HEK293 (cell line): ENCODE results near the gene TBK1.

Source experiments
- ATF2 ChIP-seq: fragments of 450-650 bp; formaldehyde crosslinking; IDR thresholded peaks from 2 replicates; pipeline ENCODE4 v1.5.1; 2016; ENCODE audit warnings: missing biosample characterization, missing genetic modification characterization, low read depth
- EGR2 ChIP-seq: fragments of 450-650 bp; formaldehyde crosslinking; IDR thresholded peaks from 2 replicates; pipeline ENCODE4 v1.5.1; 2016; ENCODE audit warnings: low read depth, missing biosample characterization, missing genetic modification characterization
- GLIS2 ChIP-seq: fragments of 450-650 bp; formaldehyde crosslinking; IDR thresholded peaks from 2 replicates; pipeline ENCODE4 v1.5.1; 2016; ENCODE audit warnings: missing biosample characterization, missing genetic modification characterization
- INSM2 ChIP-seq: fragments of 450-650 bp; formaldehyde crosslinking; IDR thresholded peaks from 2 replicates; pipeline ENCODE4 v1.5.1; 2016; ENCODE audit warnings: missing biosample characterization, missing genetic modification characterization
- KLF7 ChIP-seq: fragments of 450-650 bp; formaldehyde crosslinking; IDR thresholded peaks from 2 replicates; pipeline ENCODE4 v1.5.1; 2016; ENCODE audit warnings: missing biosample characterization, missing genetic modification characterization, borderline replicate concordance
- KLF8 ChIP-seq: fragments of 450-650 bp; formaldehyde crosslinking; IDR thresholded peaks from 2 replicates; pipeline ENCODE4 v1.5.1; 2016; ENCODE audit warnings: missing biosample characterization, missing genetic modification characterization
- KLF9 ChIP-seq: fragments of 450-650 bp; formaldehyde crosslinking; IDR thresholded peaks from 2 replicates; pipeline ENCODE4 v1.5.1; 2016; ENCODE audit warnings: missing biosample characterization, missing genetic modification characterization, low read depth
- SCRT2 ChIP-seq: fragments of 450-650 bp; formaldehyde crosslinking; IDR thresholded peaks from 2 replicates; pipeline ENCODE4 v1.5.1; 2016; ENCODE audit warnings: missing biosample characterization, missing genetic modification characterization
- TCF7L2 ChIP-seq: IDR thresholded peaks from 2 replicates; pipeline ENCODE4 v1.6.1; 2011; ENCODE audit warnings: low read depth, mild to moderate bottlenecking, inconsistent platforms, low read length, moderate library complexity, borderline replicate concordance
- YY1 ChIP-seq: fragments of 450-650 bp; formaldehyde crosslinking; IDR thresholded peaks from 2 replicates; pipeline ENCODE4 v1.5.1; 2018; ENCODE audit warnings: missing biosample characterization, missing genetic modification characterization
- ZBTB10 ChIP-seq: fragments of 450-650 bp; formaldehyde crosslinking; IDR thresholded peaks from 2 replicates; pipeline ENCODE4 v1.5.1; 2016; ENCODE audit warnings: missing biosample characterization, missing genetic modification characterization
- ZFP37 ChIP-seq: fragments of 450-650 bp; formaldehyde crosslinking; IDR thresholded peaks from 2 replicates; pipeline ENCODE4 v1.5.1; 2016; ENCODE audit warnings: missing biosample characterization, missing genetic modification characterization
- ZNF155 ChIP-seq: fragments of 450-650 bp; formaldehyde crosslinking; IDR thresholded peaks from 2 replicates; pipeline ENCODE4 v1.5.1; 2016; ENCODE audit warnings: missing biosample characterization, missing genetic modification characterization
- ZNF16 ChIP-seq: fragments of 450-650 bp; formaldehyde crosslinking; IDR thresholded peaks from 2 replicates; pipeline ENCODE4 v1.5.1; 2016; ENCODE audit warnings: low read depth, missing biosample characterization, missing genetic modification characterization
- ZNF211 ChIP-seq: fragments of 450-650 bp; formaldehyde crosslinking; IDR thresholded peaks from 2 replicates; pipeline ENCODE4 v1.5.1; 2016; ENCODE audit warnings: low read depth, missing biosample characterization, missing genetic modification characterization
- ZNF350 ChIP-seq: fragments of 450-650 bp; formaldehyde crosslinking; IDR thresholded peaks from 2 replicates; pipeline ENCODE4 v1.5.0; 2017; ENCODE audit warnings: missing biosample characterization, mild to moderate bottlenecking, missing genetic modification characterization
- ZNF362 ChIP-seq: fragments of 450-650 bp; formaldehyde crosslinking; IDR thresholded peaks from 2 replicates; pipeline ENCODE4 v1.5.1; 2016; ENCODE audit warnings: missing biosample characterization, missing genetic modification characterization
- ZNF404 ChIP-seq: fragments of 450-650 bp; formaldehyde crosslinking; IDR thresholded peaks from 2 replicates; pipeline ENCODE4 v1.5.1; 2017; ENCODE audit warnings: missing biosample characterization, missing genetic modification characterization
- ZNF426 ChIP-seq: fragments of 450-650 bp; formaldehyde crosslinking; IDR thresholded peaks from 2 replicates; pipeline ENCODE4 v1.5.1; 2017; ENCODE audit warnings: missing biosample characterization, missing genetic modification characterization, mild to moderate bottlenecking, inconsistent platforms, moderate library complexity
- ZNF488 ChIP-seq: fragments of 450-650 bp; formaldehyde crosslinking; IDR thresholded peaks from 2 replicates; pipeline ENCODE4 v1.5.1; 2016; ENCODE audit warnings: missing biosample characterization, missing genetic modification characterization
- ZNF501 ChIP-seq: fragments of 450-650 bp; formaldehyde crosslinking; IDR thresholded peaks from 2 replicates; pipeline ENCODE4 v1.5.1; 2016; ENCODE audit warnings: missing biosample characterization, missing genetic modification characterization
- ZNF560 ChIP-seq: fragments of 450-650 bp; formaldehyde crosslinking; IDR thresholded peaks from 2 replicates; pipeline ENCODE4 v1.5.1; 2017; ENCODE audit warnings: missing biosample characterization, missing genetic modification characterization, borderline replicate concordance
- ZNF596 ChIP-seq: fragments of 450-650 bp; IDR thresholded peaks from 2 replicates; pipeline ENCODE4 v1.5.0; 2018; ENCODE audit warnings: missing biosample characterization, mild to moderate bottlenecking, missing genetic modification characterization, moderate library complexity
- ZNF639 ChIP-seq: fragments of 450-650 bp; formaldehyde crosslinking; IDR thresholded peaks from 2 replicates; pipeline ENCODE4 v1.5.1; 2016; ENCODE audit warnings: missing biosample characterization, missing genetic modification characterization
- ZNF701 ChIP-seq: fragments of 450-650 bp; formaldehyde crosslinking; IDR thresholded peaks from 2 replicates; pipeline ENCODE4 v1.5.1; 2016; ENCODE audit warnings: missing biosample characterization, missing genetic modification characterization
- ZNF747 ChIP-seq: fragments of 450-650 bp; formaldehyde crosslinking; IDR thresholded peaks from 2 replicates; pipeline ENCODE4 v1.5.1; 2016; ENCODE audit warnings: missing biosample characterization, missing genetic modification characterization
- ZSCAN18 ChIP-seq: fragments of 450-650 bp; formaldehyde crosslinking; IDR thresholded peaks from 2 replicates; pipeline ENCODE4 v1.5.1; 2016; ENCODE audit warnings: missing biosample characterization, missing genetic modification characterization

TBK1 gene

GRCh38 chr12:64451687-64452558, at the start of gene TBK1 (continued):
- TF ChIP-seq KLF8 (tag by site-specific recombination) (0 out of 2 replicates have a peak, but pooled peaks have one; percentile 8), TCF7L2 (no peak), ZNF155 (tag by site-specific recombination) (no peak), ZNF426 (tag by site-specific recombination) (no peak), ZNF701 (tag by site-specific recombination) (no peak), ZFP37 (tag by site-specific recombination) (no peak; the same call in 1 of the 2 replicates), ZNF211 (no peak), YY1 (0 out of 2 replicates have a peak, but pooled peaks have one; percentile 35), ZNF362 (no peak), ZNF560 (tag by site-specific recombination) (no peak), GLIS2 (tag by site-specific recombination) (peak; percentile 22; the same call in 1 of the 2 replicates), ZNF501 (tag by site-specific recombination) (peak; percentile 61), ZNF639 (tag by site-specific recombination) (no peak), ATF2 (tag by site-specific recombination) (no peak), ZBTB10 (no peak), ZSCAN18 (tag by site-specific recombination) (no peak), KLF7 (no peak; the same call in 1 of the 2 replicates), INSM2 (tag by site-specific recombination) (no peak; the same call in 1 of the 2 replicates), ZNF596 (tag by site-specific recombination) (0 out of 2 replicates have a peak, but pooled peaks have one; percentile 46), EGR2 (tag by site-specific recombination) (0 out of 2 replicates have a peak, but pooled peaks have one; percentile 6), ZNF488 (tag by site-specific recombination) (no peak), KLF9 (peak; percentile 63), ZNF747 (tag by site-specific recombination) (no peak), SCRT2 (tag by site-specific recombination) (peak; percentile 93), ZNF404 (tag by site-specific recombination) (no peak), ZNF16 (tag by site-specific recombination) (no peak), ZNF350 (no peak)
